HUES6 (cell line): ENCODE results near the gene CST2.
"Not testable (repeated sequence)": the region's sequence is repeated elsewhere in the genome, so short reads cannot be mapped to it uniquely, and the experiment has no call there.

Experiments
- H3K27ac ChIP-seq: 2 replicates; pipeline ENCODE4 v1.7.0; 2013; ENCODE audit warnings: low read depth, mild to moderate bottlenecking, low read length, inconsistent platforms
- H3K27me3 ChIP-seq: 2 replicates; pipeline ENCODE4 v1.6.1; 2013; ENCODE audit warnings: low read length; ENCODE audit not compliant: control insufficient read depth, insufficient read depth
- H3K36me3 ChIP-seq: 2 replicates; pipeline ENCODE4 v1.6.1; 2013; ENCODE audit warnings: low read length; ENCODE audit not compliant: control insufficient read depth, insufficient read depth
- H3K4me1 ChIP-seq: 2 replicates; pipeline ENCODE4 v1.6.1; 2013; ENCODE audit warnings: low read length; ENCODE audit not compliant: control insufficient read depth, insufficient read depth
- H3K4me3 ChIP-seq: 2 replicates; pipeline ENCODE4 v1.5.1; 2013; ENCODE audit warnings: low read depth, low read length
- H3K9ac ChIP-seq: one replicate; pipeline ENCODE4 v1.6.1; 2013; ENCODE audit warnings: mild to moderate bottlenecking, low read length
- H3K9me3 ChIP-seq: 2 replicates; pipeline ENCODE4 v1.6.1; 2013; ENCODE audit warnings: low read depth, low read length; ENCODE audit not compliant: control insufficient read depth, insufficient read depth

CST2 gene

DNA sequence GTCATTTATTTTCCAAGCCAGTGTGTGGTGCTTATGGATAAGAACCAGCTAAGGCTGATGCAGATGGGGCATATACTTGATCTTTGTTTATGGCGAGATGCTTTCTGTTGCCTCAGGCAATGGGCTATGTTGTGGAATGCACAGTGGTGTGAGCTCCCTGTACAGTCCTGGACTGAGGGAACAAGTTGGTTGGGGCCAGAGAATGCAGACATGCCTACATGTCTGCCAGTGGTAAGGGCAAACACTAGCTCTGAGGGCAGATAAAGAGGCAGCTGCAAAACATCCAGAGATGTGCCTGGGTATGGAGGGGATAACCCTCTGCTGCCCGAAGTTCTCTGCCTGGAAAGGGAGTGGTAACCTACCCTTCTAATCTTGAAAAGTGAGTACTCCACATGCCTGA lies 16.2 kb downstream of the CST2 start:
- not testable (repeated sequence) for H3K9me3 ChIP-seq, H3K27me3 ChIP-seq, H3K9ac ChIP-seq, H3K27ac ChIP-seq, H3K4me3 ChIP-seq, H3K4me1 ChIP-seq, H3K36me3 ChIP-seq

DNA sequence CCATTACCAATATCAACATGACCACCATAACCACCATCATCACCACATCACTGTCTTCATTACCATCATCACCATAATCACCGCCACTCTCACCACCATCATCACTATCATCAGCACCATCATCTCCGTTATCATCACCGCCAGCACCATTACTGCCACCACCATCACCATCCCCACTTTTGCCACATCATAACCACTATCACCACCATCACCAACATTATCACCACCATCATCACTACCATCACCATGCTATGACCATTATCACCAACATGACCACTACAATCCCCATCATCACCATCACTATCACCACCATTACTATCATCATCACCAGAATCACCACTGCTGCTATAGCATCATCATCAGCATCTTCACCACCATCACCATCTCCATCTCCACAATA lies 25.7 kb downstream of the CST2 start:
- no peak overlapping the region for H3K4me3 ChIP-seq
- H3K27me3 ChIP-seq = no peaks in the 10 kb centered on the region
- H3K27ac ChIP-seq = no peak overlapping the region
- no peaks in the 10 kb centered on the region for H3K9me3 ChIP-seq
- no peaks in the 10 kb centered on the region for H3K4me1 ChIP-seq
- H3K9ac ChIP-seq = no peak overlapping the region
- H3K36me3 ChIP-seq = no peaks in the 10 kb centered on the region

DNA sequence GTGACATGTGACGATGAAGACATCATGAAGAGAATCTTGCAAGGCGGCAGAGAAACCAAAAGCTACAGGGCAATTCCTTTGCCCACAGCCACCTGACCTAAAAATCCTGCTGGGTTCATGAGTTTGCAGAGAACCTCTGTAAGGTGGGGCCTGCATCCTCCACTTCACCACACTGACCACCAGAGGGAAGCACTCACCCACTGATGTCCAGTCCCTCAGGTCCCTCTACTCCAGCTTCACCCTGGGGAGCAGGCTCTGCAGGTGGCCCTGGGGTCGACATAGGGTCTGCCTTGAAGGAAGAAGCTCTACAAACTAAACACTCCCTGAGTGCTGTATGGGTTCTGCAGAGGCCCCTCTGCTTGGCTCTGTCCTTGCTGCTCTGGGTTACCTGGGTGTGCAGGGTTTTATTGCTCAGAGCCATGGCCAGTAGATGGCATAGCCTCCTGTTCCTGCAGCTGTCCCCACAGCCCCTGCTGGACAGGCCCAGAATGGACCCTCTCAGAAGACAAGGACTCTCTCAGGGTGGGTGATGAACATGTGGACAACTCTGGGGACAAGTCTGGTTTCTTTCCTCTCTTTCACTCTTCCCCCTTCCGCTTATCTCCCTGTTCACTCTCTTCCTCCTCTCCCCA lies 27.2 kb downstream of the CST2 start:
- not testable (repeated sequence) for H3K36me3 ChIP-seq, H3K4me1 ChIP-seq, H3K27ac ChIP-seq, H3K27me3 ChIP-seq, H3K4me3 ChIP-seq, H3K9me3 ChIP-seq, H3K9ac ChIP-seq

DNA sequence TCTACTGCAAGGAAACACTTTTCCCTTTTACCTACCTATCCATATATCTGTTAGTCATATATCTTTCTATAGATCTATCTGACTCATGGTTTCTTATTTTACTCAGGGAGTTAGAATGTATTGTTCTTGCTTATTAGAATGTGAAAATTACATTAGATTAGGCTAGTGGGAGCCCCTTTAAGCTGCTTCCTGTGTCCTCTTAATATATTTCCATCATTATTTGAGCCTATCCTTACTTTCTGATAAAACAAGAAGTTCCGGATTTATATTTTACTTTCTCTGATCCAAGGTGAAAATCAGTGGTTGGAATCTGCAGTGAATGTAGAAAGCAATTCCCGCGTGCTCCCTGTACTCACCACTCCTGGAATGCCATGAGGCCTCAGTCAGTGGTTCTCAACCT lies 31.0 kb downstream of the CST2 start:
- no peaks in the 10 kb centered on the region for H3K27me3 ChIP-seq
- no peaks in the 10 kb centered on the region for H3K4me1 ChIP-seq
- no peak overlapping the region for H3K9ac ChIP-seq
- no peaks in the 10 kb centered on the region for H3K36me3 ChIP-seq
- H3K27ac ChIP-seq = no peak overlapping the region
- no peaks in the 10 kb centered on the region for H3K9me3 ChIP-seq
- no peak overlapping the region for H3K4me3 ChIP-seq

DNA sequence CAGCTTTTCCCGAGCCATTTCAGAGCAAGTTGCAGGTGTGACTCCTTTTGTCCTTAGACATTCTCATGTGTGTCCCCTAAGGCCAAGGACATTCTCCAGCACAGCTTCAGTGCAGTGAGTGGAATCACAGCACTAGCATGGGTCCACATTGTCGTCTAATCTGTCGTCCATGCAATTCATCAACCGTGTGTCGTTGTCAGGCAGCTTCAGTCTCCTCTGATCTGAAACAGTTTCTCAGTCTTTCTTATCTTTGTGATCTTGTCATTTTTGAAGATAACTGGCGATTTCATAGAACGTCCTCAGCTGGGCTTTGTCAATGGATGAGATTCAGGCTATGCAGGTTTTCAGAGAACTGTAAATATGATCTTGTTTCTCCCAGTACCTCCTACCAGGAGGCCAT lies 31.7 kb downstream of the CST2 start:
- Histone ChIP-seq H3K9me3 (no peaks in the 10 kb centered on the region), H3K9ac (no peak overlapping the region), H3K27me3 (no peaks in the 10 kb centered on the region), H3K4me3 (no peak overlapping the region), H3K4me1 (no peaks in the 10 kb centered on the region), H3K27ac (no peak overlapping the region), H3K36me3 (no peaks in the 10 kb centered on the region)

DNA sequence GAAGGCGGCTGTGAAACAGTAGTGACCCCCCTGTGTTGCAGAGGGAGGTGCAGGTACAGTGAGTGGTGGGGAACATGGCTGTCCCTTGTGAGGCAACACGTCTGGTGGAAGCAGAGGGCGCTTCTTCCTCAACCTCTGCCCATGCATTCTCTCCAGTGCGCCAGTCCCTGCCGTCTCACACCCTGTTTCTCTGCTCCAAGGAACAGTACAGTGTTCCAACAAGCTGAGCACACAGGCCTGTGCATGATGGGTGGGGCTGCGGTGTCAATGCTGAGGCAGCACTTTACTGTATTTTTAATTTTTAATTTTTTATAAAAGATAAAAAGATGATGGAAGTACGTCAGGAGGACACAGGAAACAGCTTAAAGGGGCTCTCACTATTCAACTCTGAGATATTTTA lies 32.5 kb downstream of the CST2 start:
- no peaks in the 10 kb centered on the region for H3K27me3 ChIP-seq
- H3K27ac ChIP-seq = no peak overlapping the region
- no peaks in the 10 kb centered on the region for H3K4me1 ChIP-seq
- H3K4me3 ChIP-seq = no peak overlapping the region
- H3K9me3 ChIP-seq = no peaks in the 10 kb centered on the region
- H3K36me3 ChIP-seq = no peaks in the 10 kb centered on the region
- no peak overlapping the region for H3K9ac ChIP-seq

DNA sequence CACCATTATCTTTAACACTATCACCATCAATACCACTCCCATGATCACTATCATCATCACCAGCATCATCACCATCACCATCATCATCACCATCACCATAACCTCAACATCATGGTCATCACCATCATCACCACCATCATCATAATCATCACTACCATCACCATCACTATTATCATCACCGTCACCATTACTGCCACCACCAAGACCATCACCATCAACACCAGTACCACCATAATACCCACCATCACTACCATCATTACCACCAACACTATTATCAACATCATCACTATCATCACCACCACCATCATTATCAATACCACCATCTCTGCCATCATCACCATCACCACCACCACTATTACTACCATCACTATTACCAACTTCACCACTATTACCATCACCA lies 43.1 kb downstream of the CST2 start:
- H3K9ac ChIP-seq = no peak overlapping the region
- no peak overlapping the region for H3K27ac ChIP-seq
- no peaks in the 10 kb centered on the region; the same call in 1 of the 2 replicates for H3K27me3 ChIP-seq
- H3K4me3 ChIP-seq = no peak overlapping the region
- H3K9me3 ChIP-seq = no peaks in the 10 kb centered on the region
- no peaks in the 10 kb centered on the region for H3K36me3 ChIP-seq
- no peaks in the 10 kb centered on the region for H3K4me1 ChIP-seq

DNA sequence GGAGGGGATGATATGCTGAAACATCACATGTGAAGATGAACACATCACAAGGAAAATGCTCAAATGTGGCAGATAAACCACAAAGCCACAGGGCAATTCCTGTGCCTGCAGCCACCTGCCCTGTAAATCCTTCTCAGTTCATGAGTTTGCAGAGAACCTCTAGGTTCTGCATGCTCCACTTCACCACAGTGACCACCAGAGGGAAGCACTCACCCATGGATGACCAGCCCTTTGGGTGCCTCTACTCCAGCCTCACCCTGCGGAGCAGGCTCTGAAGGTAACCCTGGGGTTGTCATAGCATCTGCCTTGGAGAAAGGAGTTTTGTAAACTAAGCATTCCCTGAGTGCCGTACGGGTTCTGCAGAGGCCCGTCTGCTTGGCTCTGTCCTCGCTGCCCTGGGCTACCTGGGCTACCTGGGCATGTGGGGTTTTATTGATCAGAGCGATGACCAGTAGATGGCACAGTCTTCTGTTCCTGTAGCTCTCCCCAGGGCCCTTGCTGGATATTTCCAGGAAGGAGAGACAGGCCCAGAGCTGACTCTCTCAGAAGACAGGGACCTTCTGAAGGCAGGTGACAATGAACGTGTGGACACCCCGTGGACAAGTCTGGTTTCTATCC lies 44.1 kb downstream of the CST2 start:
- no peaks in the 10 kb centered on the region for H3K9me3 ChIP-seq
- no peaks in the 10 kb centered on the region; the same call in 1 of the 2 replicates for H3K27me3 ChIP-seq
- H3K9ac ChIP-seq = no peak overlapping the region

DNA sequence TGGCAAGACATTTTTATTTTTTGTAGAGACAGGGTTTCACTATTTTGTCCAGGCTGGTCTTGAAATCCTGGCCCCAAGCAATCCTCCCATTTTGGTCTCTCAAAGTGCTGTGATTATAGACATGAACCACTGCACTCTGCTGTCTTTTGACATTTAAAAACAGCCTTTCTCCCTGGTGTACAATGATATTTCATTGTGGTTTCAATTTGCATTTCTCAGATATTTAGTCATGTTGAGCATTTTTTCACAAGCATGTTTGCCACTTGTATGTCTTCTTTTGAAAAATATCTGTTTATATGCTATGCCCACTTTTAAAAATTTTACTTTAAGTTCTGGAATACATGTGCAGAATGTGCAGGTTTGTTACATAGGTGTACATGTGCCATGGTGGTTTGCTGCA lies 47.9 kb downstream of the CST2 start:
- H3K27me3 ChIP-seq, H3K9ac ChIP-seq, H3K4me1 ChIP-seq, H3K27ac ChIP-seq, H3K4me3 ChIP-seq, H3K9me3 ChIP-seq, H3K36me3 ChIP-seq: not testable (repeated sequence)

More for the DNA sequence above, 44.1 kb downstream of the CST2 start:
- Histone ChIP-seq H3K4me3 (no peak overlapping the region), H3K36me3 (no peaks in the 10 kb centered on the region), H3K4me1 (no peaks in the 10 kb centered on the region), H3K27ac (no peak overlapping the region)

DNA sequence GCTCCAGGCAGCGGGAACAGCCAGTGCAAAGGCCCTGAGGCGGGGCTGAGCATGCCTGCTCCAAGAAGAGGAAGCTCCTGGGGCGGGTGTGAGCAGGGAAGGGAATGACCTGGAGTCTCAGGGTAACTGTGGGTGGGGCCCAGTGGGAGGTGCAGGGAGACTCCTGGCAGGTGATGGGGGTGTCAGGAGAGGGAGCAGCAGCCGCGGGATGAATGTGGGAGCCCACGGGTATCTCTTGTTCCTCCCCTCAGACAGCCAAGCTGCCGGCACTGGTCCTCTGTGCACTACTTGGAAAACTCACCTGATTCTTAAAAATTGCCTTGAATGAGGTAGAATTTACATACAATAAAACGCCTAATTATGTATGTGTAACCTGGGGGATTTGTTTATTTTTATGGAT lies 49.1 kb downstream of the CST2 start:
- not testable (repeated sequence) for H3K4me1 ChIP-seq, H3K36me3 ChIP-seq, H3K9ac ChIP-seq, H3K4me3 ChIP-seq, H3K27ac ChIP-seq, H3K9me3 ChIP-seq
- H3K27me3 ChIP-seq = peaks cover 14% of the 10 kb centered on the region

DNA sequence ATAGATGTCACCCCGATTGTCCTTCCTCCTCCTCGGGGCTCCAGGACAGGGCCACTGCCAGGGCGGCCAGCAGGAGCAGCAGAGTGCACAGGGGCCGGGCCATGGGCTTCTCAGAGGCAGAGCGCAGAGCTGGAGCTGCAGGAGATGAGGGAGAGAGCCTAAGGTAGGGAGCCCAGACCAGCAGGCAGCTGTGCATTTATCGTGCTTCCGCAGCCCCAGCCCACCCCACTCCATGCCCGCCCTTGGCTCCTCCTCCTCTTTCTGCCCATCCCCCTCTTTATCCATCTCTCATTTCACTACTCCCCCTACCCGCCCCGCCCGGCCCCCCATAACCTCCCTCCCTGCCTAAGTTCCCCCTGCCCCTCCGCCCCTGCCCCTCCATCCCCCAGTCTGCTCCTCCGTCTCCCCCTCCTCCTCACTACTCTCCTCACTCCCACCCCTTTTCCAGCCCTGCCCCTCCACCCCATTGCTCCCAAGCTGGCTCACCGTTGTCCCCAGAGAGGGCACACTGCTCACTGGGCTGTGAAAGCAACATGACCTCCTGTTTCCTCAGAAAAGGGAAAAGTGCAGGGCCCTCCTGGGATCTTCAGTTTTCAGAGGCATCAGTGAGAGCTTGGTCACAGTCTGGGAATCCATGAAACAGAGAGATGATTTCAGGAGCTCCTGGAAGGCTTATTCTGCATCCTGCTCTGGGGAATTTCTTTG lies 50.3 kb downstream of the CST2 start:
- H3K4me3 ChIP-seq = peak overlapping the region; percentile 22; the same call in 1 of the 2 replicates
- H3K4me1 ChIP-seq = peaks cover 3% of the 10 kb centered on the region; the same call in 1 of the 2 replicates
- H3K36me3 ChIP-seq = no peaks in the 10 kb centered on the region
- no peak overlapping the region for H3K9ac ChIP-seq
- H3K27ac ChIP-seq = no peak overlapping the region
- H3K9me3 ChIP-seq = no peaks in the 10 kb centered on the region
- peaks cover 26% of the 10 kb centered on the region for H3K27me3 ChIP-seq
